ENCODE results near the gene CRISPLD2. TPM values are rescaled to one million over a fixed set of nuclear protein-coding genes. Genes with fewer than 3 reads are reported as not detected.

CRISPLD2 gene
- total RNA-seq, 4 donors from 2014 or later, result 99.9 to 450 (median 407) TPM

DNA sequence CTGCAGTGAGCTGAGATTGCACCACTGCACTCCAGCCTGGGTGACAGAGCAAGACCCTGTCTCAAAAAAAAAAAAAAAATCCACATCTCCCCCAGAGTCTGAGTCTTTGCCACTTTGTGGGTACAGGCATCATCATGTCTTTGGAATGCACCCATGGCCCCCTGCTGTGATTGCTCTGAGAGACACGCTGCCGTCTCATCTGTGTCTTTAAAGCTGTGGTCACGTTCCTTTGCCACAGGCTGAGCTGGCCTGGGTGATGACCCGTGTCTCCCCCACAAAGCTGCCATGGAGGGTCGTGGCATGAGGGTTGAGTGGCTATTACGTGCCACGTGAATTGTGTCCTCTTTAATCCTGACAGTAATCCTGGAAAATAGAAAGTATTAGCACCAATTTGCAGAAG is 20.2 kb downstream of the CRISPLD2 start:
- TF ChIP-seq CTCF (IDR thresholded peaks at IDR 0.05), result no peak
- DNase-seq (ENCODE audit: low spot score) (no peak), ATAC-seq (ENCODE audit: low FRiP score) (no peak)

- ATAC-seq (ENCODE audit: low FRiP score) (no peak), DNase-seq (ENCODE audit: low spot score) (no peak)
- no peak for TF ChIP-seq CTCF (IDR thresholded peaks at IDR 0.05)
These were observed 21.2 kb downstream of the CRISPLD2 start for GRCh38 chr16:84840687-84841627.

- TF ChIP-seq CTCF (IDR thresholded peaks at IDR 0.05), result no peak
- no peak for ATAC-seq (ENCODE audit: low FRiP score)
- DNase-seq (ENCODE audit: low spot score), result no peak
These were observed 22.1 kb downstream of the CRISPLD2 start for GRCh38 chr16:84841787-84842300.

- DNase-seq (ENCODE audit: low spot score), result no peak
- ATAC-seq (ENCODE audit: low FRiP score), result no peak
- TF ChIP-seq CTCF (IDR thresholded peaks at IDR 0.05), result no peak
These were observed 22.8 kb downstream of the CRISPLD2 start for GRCh38 chr16:84842516-84843148.

GRCh38 chr16:84843149-84844048 is 23.6 kb downstream of the CRISPLD2 start:
- ATAC-seq (ENCODE audit: low FRiP score), result no peak
- DNase-seq (ENCODE audit: low spot score), result no peak
- no peak for TF ChIP-seq CTCF (IDR thresholded peaks at IDR 0.05)

GRCh38 chr16:84844049-84844350 is 24.2 kb downstream of the CRISPLD2 start:
- TF ChIP-seq CTCF (IDR thresholded peaks at IDR 0.05), result no peak
- ATAC-seq (ENCODE audit: low FRiP score) (peak; percentile 5), DNase-seq (ENCODE audit: low spot score) (no peak)
